HEK293T (cell line): Measurements from ENCODE around the gene PDPK1.
"Not testable (repeated sequence)": the region's sequence is repeated elsewhere in the genome, so short reads cannot be mapped to it uniquely, and the experiment has no call there.

Source experiments
- BHLHE40 ChIP-seq: fragments of 450-650 bp; IDR thresholded peaks from 2 replicates; pipeline ENCODE4 v1.6.1; 2016; ENCODE audit warnings: mild to moderate bottlenecking, moderate library complexity, borderline replicate concordance
- CTBP1 ChIP-seq: fragments of 450-650 bp; IDR thresholded peaks from 2 replicates; pipeline ENCODE4 v1.6.1; 2016; ENCODE audit warnings: borderline replicate concordance
- FOXA1 ChIP-seq: fragments of 450-650 bp; IDR thresholded peaks from 2 replicates; pipeline ENCODE4 v1.6.1; 2016; ENCODE audit warnings: mild to moderate bottlenecking
- FOXK2 ChIP-seq: fragments of 450-650 bp; IDR thresholded peaks from 2 replicates; pipeline ENCODE4 v1.6.1; 2016; ENCODE audit warnings: mild to moderate bottlenecking
- FOXM1 ChIP-seq: fragments of 450-650 bp; IDR thresholded peaks from 2 replicates; pipeline ENCODE4 v1.6.1; 2017; ENCODE audit warnings: mild to moderate bottlenecking, borderline replicate concordance
- HDGF ChIP-seq: fragments of 450-650 bp; IDR thresholded peaks from 2 replicates; pipeline ENCODE4 v1.6.1; 2017; ENCODE audit warnings: antibody characterized with exemption, borderline replicate concordance
- L3MBTL2 ChIP-seq: fragments of 450-650 bp; conservative IDR thresholded peaks from 2 replicates; pipeline ENCODE4 v1.6.1; 2016; ENCODE audit warnings: mild to moderate bottlenecking
- NFRKB ChIP-seq: fragments of 450-650 bp; IDR thresholded peaks from 2 replicates; pipeline ENCODE4 v1.6.1; 2016; ENCODE audit warnings: mild to moderate bottlenecking, moderate library complexity
- PKNOX1 ChIP-seq: fragments of 450-650 bp; IDR thresholded peaks from 2 replicates; pipeline ENCODE4 v1.6.1; 2016
- SP1 ChIP-seq: fragments of 450-650 bp; IDR thresholded peaks from 2 replicates; pipeline ENCODE4 v1.6.1; 2017
- SUZ12 ChIP-seq: fragments of 450-650 bp; IDR thresholded peaks from 2 replicates; pipeline ENCODE4 v1.6.1; 2016; ENCODE audit warnings: mild to moderate bottlenecking
- TARDBP ChIP-seq: fragments of 450-650 bp; IDR thresholded peaks from 2 replicates; pipeline ENCODE4 v1.6.1; 2016

- TF ChIP-seq TARDBP, L3MBTL2, NFRKB, BHLHE40, FOXK2, FOXM1, SUZ12, CTBP1, PKNOX1, HDGF, SP1, FOXA1: not testable (repeated sequence)
These were observed 62.0 kb downstream of the PDPK1 start for GRCh38 chr16:2599785-2600184.
